Testis (tissue), 3 donors: ENCODE results near the gene APOE. TPM values are rescaled to one million over a fixed set of nuclear protein-coding genes. Genes with fewer than 3 reads are reported as not detected.

Experiments used
- DNase-seq: peaks from one replicate; pipeline ENCODE4 v3.0.0-alpha.2; 2019
- H3K27ac ChIP-seq, 2 donors: fragments of 200-600 bp; sonication (generic); one replicate each; pipeline ENCODE4 v1.5.1; 2019
- H3K27me3 ChIP-seq: fragments of 200-600 bp; sonication (generic); one replicate; pipeline ENCODE4 v1.5.1; 2019
- H3K36me3 ChIP-seq: fragments of 200-600 bp; sonication (generic); one replicate; pipeline ENCODE4 v1.5.1; 2017; ENCODE audit warnings: low read depth; ENCODE audit errors: missing control alignments
- H3K4me1 ChIP-seq: fragments of 200-600 bp; sonication (generic); one replicate; pipeline ENCODE4 v1.5.1; 2019
- H3K4me3 ChIP-seq, 2 donors: fragments of 200-600 bp; sonication (generic); one replicate each; pipeline ENCODE4 v1.5.1; 2017 to 2019
- H3K9me3 ChIP-seq: fragments of 200-600 bp; sonication (generic); one replicate; pipeline ENCODE4 v1.5.1; 2017
- CTCF ChIP-seq, 3 experiments: fragments of 450-650 bp in 2 of 3; fragments of 200-600 bp in 1 of 3; sonication (generic) in 1 of 3; IDR thresholded peaks; one replicate each; pipeline ENCODE4 v1.5.1; 2016 to 2019; ENCODE audit warnings: antibody characterized with exemption in 3 of 3, mild to moderate bottlenecking in 2 of 3, moderate library complexity in 1 of 3
- POLR2A ChIP-seq: fragments of 450-650 bp; IDR thresholded peaks from one replicate; pipeline ENCODE4 v1.6.1; 2017; ENCODE audit warnings: antibody characterized with exemption, mild to moderate bottlenecking, moderate library complexity
- WGBS, 2 donors: methylation state at CpG; one replicate each; pipeline ENCODE4 v1.1.5; 2018; 5-methylcytosine and 5-hydroxymethylcytosine counted together
- intact Hi-C: fragments of 100-400 bp; cut with DNase I; formaldehyde crosslinking; loops from one replicate; pipeline ENCODE4 v1.15.1; 2023; ENCODE audit warnings: low total_unique reads
- polyA plus RNA-seq: library from polyadenylated mRNA; stranded (reverse); fragments of 350-450 nt; fragmentation: Illumina TruSeq; extraction: RNeasy Lipid Tissue Mini Kit (QIAGEN cat#74804); gene quantifications from one replicate; pipeline ENCODE4 v1.2.3, GENCODE V29; 2014; ENCODE audit warnings: low read depth, low replicate concordance; ENCODE audit not compliant: insufficient read depth
- total RNA-seq, 2 donors: library from RNA; depleted of rRNA; stranded (reverse); fragments of >200 nt; gene quantifications; one replicate each; pipeline ENCODE4 v1.2.3, GENCODE V29; 2016

Gene APOE
- total and polyA plus RNA-seq, 3 donors from 2014 or later: 185 to 494 (median 215) TPM

GRCh38 chr19:44893332-44894051, 12.1 kb upstream of the APOE start:
- 78 to 89% methylated on average over 11 to 18 of the region's 18 CpGs for WGBS, 2 donors
- H3K27ac ChIP-seq: no peak overlapping the region
- no peak for DNase-seq
- TF ChIP-seq CTCF (IDR thresholded peaks at IDR 0.05) (no peak), POLR2A (no peak)
- peaks cover 22% of the 10 kb centered on the region for H3K4me1 ChIP-seq
- H3K36me3 ChIP-seq: no peaks in the 10 kb centered on the region
- no peak overlapping the region for H3K4me3 ChIP-seq
- no peaks in the 10 kb centered on the region for H3K27me3 ChIP-seq
- intact Hi-C loops: no loop called here
- H3K9me3 ChIP-seq: no peaks in the 10 kb centered on the region

GRCh38 chr19:44894052-44894400, 11.6 kb upstream of the APOE start:
- H3K36me3 ChIP-seq: no peaks in the 10 kb centered on the region
- WGBS, 2 donors: 87 to 95% methylated on average over 4 to 6 of the region's 6 CpGs
- H3K27me3 ChIP-seq: no peaks in the 10 kb centered on the region
- no peak overlapping the region for H3K4me3 ChIP-seq
- DNase-seq: no peak
- no peak for TF ChIP-seq CTCF (IDR thresholded peaks at IDR 0.05)
- TF ChIP-seq POLR2A: no peak
- H3K9me3 ChIP-seq: no peaks in the 10 kb centered on the region
- intact Hi-C loops: no loop called here
- peaks cover 22% of the 10 kb centered on the region for H3K4me1 ChIP-seq
- H3K27ac ChIP-seq: no peak overlapping the region

GRCh38 chr19:44894946-44895345, 10.7 kb upstream of the APOE start:
- no peaks in the 10 kb centered on the region for H3K27me3 ChIP-seq
- no peaks in the 10 kb centered on the region for H3K9me3 ChIP-seq
- no peak overlapping the region for H3K4me3 ChIP-seq
- intact Hi-C loops: no loop called here
- peaks cover 13% of the 10 kb centered on the region for H3K4me1 ChIP-seq
- TF ChIP-seq POLR2A (no peak), CTCF (IDR thresholded peaks at IDR 0.05) (no peak)
- no peak for DNase-seq
- 78 to 79% methylated on average over 9 of the region's 9 CpGs for WGBS, 2 donors
- no peak overlapping the region for H3K27ac ChIP-seq
- no peaks in the 10 kb centered on the region for H3K36me3 ChIP-seq

GRCh38 chr19:44897835-44898234, 7.8 kb upstream of the APOE start:
- H3K36me3 ChIP-seq: no peaks in the 10 kb centered on the region
- H3K27ac ChIP-seq: no peak overlapping the region
- H3K9me3 ChIP-seq: no peaks in the 10 kb centered on the region
- TF ChIP-seq POLR2A (no peak), CTCF (IDR thresholded peaks at IDR 0.05) (no peak)
- no peaks in the 10 kb centered on the region for H3K27me3 ChIP-seq
- H3K4me3 ChIP-seq: no peak overlapping the region
- DNase-seq: no peak
- 76 to 90% methylated on average over 4 to 8 of the region's 8 CpGs for WGBS, 2 donors
- no peaks in the 10 kb centered on the region for H3K4me1 ChIP-seq
- intact Hi-C loops: no loop called here
